HL-60 (cell line): ENCODE measurements around the gene LPO.

ENCODE experiments used
- DNase-seq, 2 experiments: peaks; one replicate each; pipeline ENCODE4 v3.0.0-alpha.2; 2010 to 2020; ENCODE audit warnings: low read depth in 1 of 2, low spot score in 1 of 2
- H3K27ac ChIP-seq: fragments of 250-450 bp; sonication (Bioruptor Pico); replicated peaks from 2 replicates; pipeline ENCODE4 v1.5.1; 2020; ENCODE audit warnings: mild to moderate bottlenecking, moderate library complexity
- H3K27me3 ChIP-seq: fragments of 250-450 bp; sonication (Bioruptor Pico); 2 replicates; pipeline ENCODE4 v1.5.1; 2021; ENCODE audit warnings: mild to moderate bottlenecking, moderate library complexity; ENCODE audit not compliant: insufficient read depth, poor library complexity, severe bottlenecking
- H3K4me3 ChIP-seq: replicated peaks from 2 replicates; pipeline ENCODE4 v1.5.1; 2011; ENCODE audit warnings: mild to moderate bottlenecking, control low read depth, low read length; ENCODE audit not compliant: insufficient read depth
- GABPA ChIP-seq: IDR thresholded peaks from 2 replicates; pipeline ENCODE4 v1.6.1; 2012; ENCODE audit warnings: low read depth
- POLR2AphosphoS5 ChIP-seq: IDR thresholded peaks from 2 replicates; pipeline ENCODE4 v1.6.1; 2012; ENCODE audit warnings: low read depth
- SPI1 ChIP-seq: IDR thresholded peaks from 2 replicates; pipeline ENCODE4 v1.6.1; 2012; ENCODE audit warnings: low read depth, mild to moderate bottlenecking, borderline replicate concordance
- TF ChIP-seq, protein P1 (sequence below): IDR thresholded peaks from one replicate; pipeline ENCODE4 v1.5.1; 2011; ENCODE audit warnings: low read length, control low read depth, inconsistent platforms; ENCODE audit not compliant: insufficient read depth
- TF ChIP-seq, protein P2 (sequence below): IDR thresholded peaks from 2 replicates; pipeline ENCODE4 v1.6.1; 2012; ENCODE audit warnings: low read depth; ENCODE audit not compliant: insufficient replicate concordance

Gene LPO

DNA sequence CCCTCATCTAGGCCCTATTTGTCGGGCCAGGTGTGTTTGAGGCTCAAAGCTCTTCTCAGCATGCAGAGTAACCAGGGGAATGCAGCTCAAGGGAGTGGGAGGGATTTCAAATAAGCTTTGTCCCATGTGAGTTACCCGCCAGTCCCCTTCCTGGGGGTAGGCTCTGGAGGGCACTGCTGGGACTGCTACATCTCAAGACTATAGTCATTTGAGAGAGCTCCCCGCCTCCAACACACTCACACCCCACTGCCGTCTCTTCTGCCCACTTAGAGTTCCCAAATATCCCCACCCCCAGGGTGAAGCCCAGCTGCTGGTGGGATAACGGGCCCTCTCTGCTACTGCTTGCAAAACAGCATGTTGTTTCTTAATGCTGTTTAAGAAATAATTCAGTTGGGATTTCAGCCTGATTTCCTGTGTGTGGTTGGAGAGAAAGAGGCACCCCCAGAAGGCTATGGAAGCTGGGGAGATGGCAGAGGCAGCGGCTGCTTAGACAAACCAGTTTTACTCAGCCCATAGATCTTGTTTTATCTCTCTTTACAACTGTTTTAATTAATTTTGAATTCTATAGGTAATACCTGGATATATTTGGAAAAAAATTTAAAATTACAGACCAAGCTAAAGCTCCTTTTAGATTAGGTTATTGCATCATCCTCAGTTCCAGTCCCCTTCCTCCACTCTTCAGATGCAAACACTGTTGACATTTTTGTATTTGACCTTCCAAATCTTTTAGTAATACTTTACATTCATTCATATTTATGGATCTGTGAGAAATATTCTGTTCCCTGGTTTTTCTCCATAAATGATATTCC, 46.4 kb downstream of the LPO start:
- TF ChIP-seq SPI1 (peak; percentile 53; the same call in 1 of the 2 replicates), POLR2AphosphoS5 (peak; percentile 97), GABPA (peak; percentile 31; the same call in 1 of the 2 replicates)
- TF ChIP-seq, protein P1, sequence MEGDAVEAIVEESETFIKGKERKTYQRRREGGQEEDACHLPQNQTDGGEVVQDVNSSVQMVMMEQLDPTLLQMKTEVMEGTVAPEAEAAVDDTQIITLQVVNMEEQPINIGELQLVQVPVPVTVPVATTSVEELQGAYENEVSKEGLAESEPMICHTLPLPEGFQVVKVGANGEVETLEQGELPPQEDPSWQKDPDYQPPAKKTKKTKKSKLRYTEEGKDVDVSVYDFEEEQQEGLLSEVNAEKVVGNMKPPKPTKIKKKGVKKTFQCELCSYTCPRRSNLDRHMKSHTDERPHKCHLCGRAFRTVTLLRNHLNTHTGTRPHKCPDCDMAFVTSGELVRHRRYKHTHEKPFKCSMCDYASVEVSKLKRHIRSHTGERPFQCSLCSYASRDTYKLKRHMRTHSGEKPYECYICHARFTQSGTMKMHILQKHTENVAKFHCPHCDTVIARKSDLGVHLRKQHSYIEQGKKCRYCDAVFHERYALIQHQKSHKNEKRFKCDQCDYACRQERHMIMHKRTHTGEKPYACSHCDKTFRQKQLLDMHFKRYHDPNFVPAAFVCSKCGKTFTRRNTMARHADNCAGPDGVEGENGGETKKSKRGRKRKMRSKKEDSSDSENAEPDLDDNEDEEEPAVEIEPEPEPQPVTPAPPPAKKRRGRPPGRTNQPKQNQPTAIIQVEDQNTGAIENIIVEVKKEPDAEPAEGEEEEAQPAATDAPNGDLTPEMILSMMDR: no peak
- TF ChIP-seq, protein P2, sequence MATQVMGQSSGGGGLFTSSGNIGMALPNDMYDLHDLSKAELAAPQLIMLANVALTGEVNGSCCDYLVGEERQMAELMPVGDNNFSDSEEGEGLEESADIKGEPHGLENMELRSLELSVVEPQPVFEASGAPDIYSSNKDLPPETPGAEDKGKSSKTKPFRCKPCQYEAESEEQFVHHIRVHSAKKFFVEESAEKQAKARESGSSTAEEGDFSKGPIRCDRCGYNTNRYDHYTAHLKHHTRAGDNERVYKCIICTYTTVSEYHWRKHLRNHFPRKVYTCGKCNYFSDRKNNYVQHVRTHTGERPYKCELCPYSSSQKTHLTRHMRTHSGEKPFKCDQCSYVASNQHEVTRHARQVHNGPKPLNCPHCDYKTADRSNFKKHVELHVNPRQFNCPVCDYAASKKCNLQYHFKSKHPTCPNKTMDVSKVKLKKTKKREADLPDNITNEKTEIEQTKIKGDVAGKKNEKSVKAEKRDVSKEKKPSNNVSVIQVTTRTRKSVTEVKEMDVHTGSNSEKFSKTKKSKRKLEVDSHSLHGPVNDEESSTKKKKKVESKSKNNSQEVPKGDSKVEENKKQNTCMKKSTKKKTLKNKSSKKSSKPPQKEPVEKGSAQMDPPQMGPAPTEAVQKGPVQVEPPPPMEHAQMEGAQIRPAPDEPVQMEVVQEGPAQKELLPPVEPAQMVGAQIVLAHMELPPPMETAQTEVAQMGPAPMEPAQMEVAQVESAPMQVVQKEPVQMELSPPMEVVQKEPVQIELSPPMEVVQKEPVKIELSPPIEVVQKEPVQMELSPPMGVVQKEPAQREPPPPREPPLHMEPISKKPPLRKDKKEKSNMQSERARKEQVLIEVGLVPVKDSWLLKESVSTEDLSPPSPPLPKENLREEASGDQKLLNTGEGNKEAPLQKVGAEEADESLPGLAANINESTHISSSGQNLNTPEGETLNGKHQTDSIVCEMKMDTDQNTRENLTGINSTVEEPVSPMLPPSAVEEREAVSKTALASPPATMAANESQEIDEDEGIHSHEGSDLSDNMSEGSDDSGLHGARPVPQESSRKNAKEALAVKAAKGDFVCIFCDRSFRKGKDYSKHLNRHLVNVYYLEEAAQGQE: peak; percentile 74
- H3K27ac ChIP-seq: peak overlapping the region; percentile 99
- H3K27me3 ChIP-seq: no peaks in the 10 kb centered on the region
- H3K4me3 ChIP-seq: peak overlapping the region; percentile 3
- DNase-seq: peak in 1 of 2 experiments; percentile 99

DNA sequence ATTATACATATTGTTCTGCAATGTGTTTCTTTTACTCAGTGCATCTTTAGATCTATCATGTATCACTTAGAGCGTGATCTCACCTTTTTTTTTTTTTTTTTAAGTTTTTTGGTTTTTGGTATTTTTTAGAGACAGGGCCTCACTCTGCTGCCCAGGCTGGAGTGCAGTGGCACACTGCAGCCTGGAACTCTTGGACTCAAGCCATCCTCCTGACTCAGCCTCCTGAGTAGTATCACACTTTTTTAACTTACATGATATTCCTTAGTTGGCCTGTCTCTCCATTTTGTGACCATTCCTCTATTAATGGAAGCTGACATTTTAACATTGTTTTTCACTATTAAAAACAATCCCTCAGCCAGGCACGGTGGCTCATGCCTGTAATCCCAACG, 47.0 kb downstream of the LPO start:
- DNase-seq: peak in 1 of 2 experiments; percentile 67
- H3K27me3 ChIP-seq: no peaks in the 10 kb centered on the region
- H3K27ac ChIP-seq: peak overlapping the region; percentile 99
- no peak overlapping the region for H3K4me3 ChIP-seq
- TF ChIP-seq POLR2AphosphoS5: no peak; the same call in 1 of the 2 replicates
- TF ChIP-seq, protein P2: no peak
- TF ChIP-seq, protein P1: no peak
- TF ChIP-seq GABPA: no peak
- TF ChIP-seq SPI1: no peak

DNA sequence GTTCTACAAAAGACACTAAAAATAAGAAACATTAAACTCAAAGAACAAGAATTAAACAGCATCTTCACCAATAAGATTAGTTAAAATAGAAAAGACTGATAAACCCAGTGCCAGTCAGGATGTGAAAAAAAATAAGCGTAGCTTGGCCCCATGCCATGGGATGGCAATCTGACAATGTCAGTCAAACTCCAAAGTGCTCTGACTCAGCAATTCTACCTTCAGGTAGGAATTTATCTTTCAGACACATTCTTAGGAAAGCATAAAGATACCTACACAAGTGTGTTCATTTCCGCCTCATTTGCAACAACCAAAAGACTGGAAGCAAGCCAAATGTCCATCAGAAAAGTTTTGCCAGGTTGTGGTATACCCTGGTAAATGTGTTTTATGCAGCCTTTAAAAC, 51.5 kb downstream of the LPO start:
- H3K27me3 ChIP-seq: no peaks in the 10 kb centered on the region
- H3K4me3 ChIP-seq: peak overlapping the region; percentile 51
- peak overlapping the region; percentile 99 for H3K27ac ChIP-seq
- peak in 1 of 2 experiments; percentile 70 for DNase-seq
- TF ChIP-seq, protein P2: no peak
- TF ChIP-seq POLR2AphosphoS5: no peak; the same call in 1 of the 2 replicates
